ENCODE results near the gene GRID2. TPM values are rescaled to one million over a fixed set of nuclear protein-coding genes. Genes with fewer than 3 reads are reported as not detected.

Gene GRID2
- total and polyA plus RNA-seq, 2 donors (not counting 1 experiment from before 2014, with no cell fraction given) = under 0.01 to 0.02 TPM

DNA sequence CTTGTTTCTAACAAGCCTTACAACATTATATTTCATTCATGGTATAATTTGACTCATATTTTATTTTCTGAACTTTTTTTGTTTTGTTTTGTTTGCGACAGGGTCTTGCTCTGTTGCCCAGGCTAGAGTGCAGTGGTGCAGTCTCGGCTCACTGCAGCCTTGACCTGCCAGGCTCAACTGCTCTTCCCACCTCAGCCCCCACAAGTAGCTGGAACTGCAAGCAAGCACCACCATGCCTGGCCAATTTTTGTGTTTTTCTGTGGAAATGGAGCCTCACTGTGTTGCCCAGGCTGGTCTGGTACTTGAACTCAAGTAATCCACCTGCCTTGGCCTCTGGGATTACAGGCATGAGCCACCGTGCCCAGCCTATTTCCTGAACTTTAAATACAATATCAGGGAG, 42.5 kb downstream of the GRID2 start:
- no peaks in the 10 kb centered on the region for H3K36me3 ChIP-seq (ENCODE audit: control insufficient read depth, insufficient read depth, low read length)

DNA sequence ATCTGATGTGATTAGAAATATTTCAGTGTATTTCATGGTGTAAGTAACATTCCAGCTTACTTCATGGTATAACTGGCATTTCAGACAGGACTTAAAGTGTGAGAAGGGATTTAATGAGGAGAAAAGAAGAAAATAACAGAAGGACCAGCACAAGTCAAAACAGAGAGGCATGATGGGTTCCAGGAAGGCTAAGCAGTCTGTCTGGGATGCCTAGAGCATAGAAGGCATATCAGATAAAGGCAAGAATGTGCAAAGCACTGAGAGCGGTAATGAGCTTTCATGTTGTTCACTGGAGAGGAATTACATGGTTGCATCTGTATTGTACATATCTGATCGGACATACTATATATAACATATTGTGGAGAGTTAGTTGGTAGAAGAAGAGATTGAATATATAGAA, 54.2 kb downstream of the GRID2 start:
- TF ChIP-seq, protein P1, sequence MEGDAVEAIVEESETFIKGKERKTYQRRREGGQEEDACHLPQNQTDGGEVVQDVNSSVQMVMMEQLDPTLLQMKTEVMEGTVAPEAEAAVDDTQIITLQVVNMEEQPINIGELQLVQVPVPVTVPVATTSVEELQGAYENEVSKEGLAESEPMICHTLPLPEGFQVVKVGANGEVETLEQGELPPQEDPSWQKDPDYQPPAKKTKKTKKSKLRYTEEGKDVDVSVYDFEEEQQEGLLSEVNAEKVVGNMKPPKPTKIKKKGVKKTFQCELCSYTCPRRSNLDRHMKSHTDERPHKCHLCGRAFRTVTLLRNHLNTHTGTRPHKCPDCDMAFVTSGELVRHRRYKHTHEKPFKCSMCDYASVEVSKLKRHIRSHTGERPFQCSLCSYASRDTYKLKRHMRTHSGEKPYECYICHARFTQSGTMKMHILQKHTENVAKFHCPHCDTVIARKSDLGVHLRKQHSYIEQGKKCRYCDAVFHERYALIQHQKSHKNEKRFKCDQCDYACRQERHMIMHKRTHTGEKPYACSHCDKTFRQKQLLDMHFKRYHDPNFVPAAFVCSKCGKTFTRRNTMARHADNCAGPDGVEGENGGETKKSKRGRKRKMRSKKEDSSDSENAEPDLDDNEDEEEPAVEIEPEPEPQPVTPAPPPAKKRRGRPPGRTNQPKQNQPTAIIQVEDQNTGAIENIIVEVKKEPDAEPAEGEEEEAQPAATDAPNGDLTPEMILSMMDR (conservative IDR thresholded peaks at IDR 0.05 in 1 of 2, IDR thresholded peaks at IDR 0.05 in 1 of 2; ENCODE audit: low read depth in 1 of 2, low read length in 2 of 2) = no peak
- TF ChIP-seq EZH2 (IDR thresholded peaks at IDR 0.05; ENCODE audit: low read length, missing control alignments) = no peak
- no peak overlapping the region for H2AFZ ChIP-seq (ENCODE audit: low read length)
- no peak overlapping the region for H3K9ac ChIP-seq (ENCODE audit: insufficient read depth, low read length)
- H3K27me3 ChIP-seq (ENCODE audit: control insufficient read depth, insufficient read depth, low read length) = no peaks in the 10 kb centered on the region
- no peaks in the 10 kb centered on the region for H4K20me1 ChIP-seq (ENCODE audit: control insufficient read depth, extremely low read depth, insufficient read depth, low read length)
- no peak for DNase-seq (ENCODE audit: low read depth in 2 of 2)
- no peak overlapping the region for H3K27ac ChIP-seq (ENCODE audit: insufficient read depth, low read length)
- H3K79me2 ChIP-seq (ENCODE audit: control insufficient read depth, insufficient read depth, low read length) = no peaks in the 10 kb centered on the region
- H3K4me1 ChIP-seq (ENCODE audit: control insufficient read depth, extremely low read depth, insufficient read depth, low read length) = no peaks in the 10 kb centered on the region
- no peak overlapping the region for H3K4me2 ChIP-seq (ENCODE audit: extremely low read depth, insufficient read depth, low read length)
- no peaks in the 10 kb centered on the region for H3K36me3 ChIP-seq (ENCODE audit: control insufficient read depth, insufficient read depth, low read length)
- H3K9me3 ChIP-seq (ENCODE audit: control insufficient read depth, insufficient read depth, low read depth, low read length) = no peaks in the 10 kb centered on the region
- H3K4me3 ChIP-seq (replicated peaks in 1 of 4; ENCODE audit: control extremely low read depth in 1 of 4, insufficient read depth in 1 of 4, low read depth in 3 of 4, low read length in 4 of 4) = no peak overlapping the region

More for the DNA sequence above, 42.5 kb downstream of the GRID2 start:
- H4K20me1 ChIP-seq (ENCODE audit: control insufficient read depth, extremely low read depth, insufficient read depth, low read length) = no peaks in the 10 kb centered on the region
- no peak overlapping the region for H2AFZ ChIP-seq (ENCODE audit: low read length)
- TF ChIP-seq EZH2 (IDR thresholded peaks at IDR 0.05; ENCODE audit: low read length, missing control alignments) = no peak
- TF ChIP-seq, protein P1 (conservative IDR thresholded peaks at IDR 0.05 in 1 of 2, IDR thresholded peaks at IDR 0.05 in 1 of 2; ENCODE audit: low read depth in 1 of 2, low read length in 2 of 2) = no peak
- no peak overlapping the region for H3K27ac ChIP-seq (ENCODE audit: insufficient read depth, low read length)
- no peak for DNase-seq (ENCODE audit: low read depth in 2 of 2)
- H3K9ac ChIP-seq (ENCODE audit: insufficient read depth, low read length) = no peak overlapping the region
- H3K9me3 ChIP-seq (ENCODE audit: control insufficient read depth, insufficient read depth, low read depth, low read length) = no peaks in the 10 kb centered on the region
- no peaks in the 10 kb centered on the region for H3K27me3 ChIP-seq (ENCODE audit: control insufficient read depth, insufficient read depth, low read length)
- no peak overlapping the region for H3K4me3 ChIP-seq (replicated peaks in 1 of 4; ENCODE audit: control extremely low read depth in 1 of 4, insufficient read depth in 1 of 4, low read depth in 3 of 4, low read length in 4 of 4)
- no peak overlapping the region for H3K4me2 ChIP-seq (ENCODE audit: extremely low read depth, insufficient read depth, low read length)
- H3K4me1 ChIP-seq (ENCODE audit: control insufficient read depth, extremely low read depth, insufficient read depth, low read length) = no peaks in the 10 kb centered on the region
- no peaks in the 10 kb centered on the region for H3K79me2 ChIP-seq (ENCODE audit: control insufficient read depth, insufficient read depth, low read length)

GRCh38 chr4:92359491-92359890, 55.7 kb downstream of the GRID2 start:
- TF ChIP-seq, protein P1 (conservative IDR thresholded peaks at IDR 0.05 in 1 of 2, IDR thresholded peaks at IDR 0.05 in 1 of 2; ENCODE audit: low read depth in 1 of 2, low read length in 2 of 2) = no peak
- TF ChIP-seq EZH2 (IDR thresholded peaks at IDR 0.05; ENCODE audit: low read length, missing control alignments) = no peak
- no peak overlapping the region for H3K4me3 ChIP-seq (replicated peaks in 1 of 4; ENCODE audit: control extremely low read depth in 1 of 4, insufficient read depth in 1 of 4, low read depth in 3 of 4, low read length in 4 of 4)
- H3K36me3 ChIP-seq (ENCODE audit: control insufficient read depth, insufficient read depth, low read length) = no peaks in the 10 kb centered on the region
- no peak overlapping the region for H2AFZ ChIP-seq (ENCODE audit: low read length)
- DNase-seq (ENCODE audit: low read depth in 2 of 2) = no peak
- H3K79me2 ChIP-seq (ENCODE audit: control insufficient read depth, insufficient read depth, low read length) = no peaks in the 10 kb centered on the region
- no peaks in the 10 kb centered on the region for H4K20me1 ChIP-seq (ENCODE audit: control insufficient read depth, extremely low read depth, insufficient read depth, low read length)
- no peaks in the 10 kb centered on the region for H3K9me3 ChIP-seq (ENCODE audit: control insufficient read depth, insufficient read depth, low read depth, low read length)
- no peak overlapping the region for H3K9ac ChIP-seq (ENCODE audit: insufficient read depth, low read length)
- H3K4me2 ChIP-seq (ENCODE audit: extremely low read depth, insufficient read depth, low read length) = no peak overlapping the region
- H3K27me3 ChIP-seq (ENCODE audit: control insufficient read depth, insufficient read depth, low read length) = no peaks in the 10 kb centered on the region
- H3K27ac ChIP-seq (ENCODE audit: insufficient read depth, low read length) = no peak overlapping the region
- H3K4me1 ChIP-seq (ENCODE audit: control insufficient read depth, extremely low read depth, insufficient read depth, low read length) = no peaks in the 10 kb centered on the region

Data from fibroblast of lung (primary cell).